GM18867 (cell line): ENCODE results near the gene HS6ST3.
"Not testable (repeated sequence)": the region's sequence is repeated elsewhere in the genome, so short reads cannot be mapped to it uniquely, and the experiment has no call there.

ENCODE experiments used
- ATAC-seq: cut with Tn5 transposase; IDR thresholded peaks from one replicate; pipeline ENCODE4 v1.9.1; 2021; ENCODE audit warnings: mild to moderate bottlenecking, moderate library complexity; ENCODE audit not compliant: unreplicated experiment

The HS6ST3 gene

GRCh38 chr13:96422002-96422401 is 332.1 kb downstream of the HS6ST3 start:
- no peak for ATAC-seq

- ATAC-seq = no peak
These were observed 336.3 kb downstream of the HS6ST3 start for GRCh38 chr13:96426167-96426566.

DNA sequence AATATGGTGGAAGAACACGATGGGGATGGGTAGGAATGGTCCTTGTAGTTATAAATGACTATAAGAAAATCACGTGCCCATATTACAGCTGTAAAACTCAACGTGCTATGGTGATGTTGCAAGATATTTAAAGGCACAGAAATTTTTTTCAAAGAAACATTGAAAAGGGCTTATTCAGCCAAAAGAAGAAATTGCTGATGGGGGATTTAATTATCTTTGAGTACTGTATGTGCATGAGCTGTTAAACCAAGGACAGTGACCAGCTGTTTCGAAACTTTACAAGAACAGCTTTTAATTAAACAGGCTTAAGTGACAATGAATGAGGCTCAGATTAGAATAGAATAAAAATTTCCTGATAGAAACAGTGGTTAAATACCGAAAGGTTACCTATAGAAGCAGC is 339.0 kb downstream of the HS6ST3 start:
- ATAC-seq = no peak

- ATAC-seq = no peak
These were observed 341.2 kb downstream of the HS6ST3 start for GRCh38 chr13:96431044-96431581.

- no peak for ATAC-seq
These were observed 354.8 kb downstream of the HS6ST3 start for GRCh38 chr13:96444676-96445075.

- ATAC-seq = no peak
These were observed 360.0 kb downstream of the HS6ST3 start for GRCh38 chr13:96449920-96450319.

DNA sequence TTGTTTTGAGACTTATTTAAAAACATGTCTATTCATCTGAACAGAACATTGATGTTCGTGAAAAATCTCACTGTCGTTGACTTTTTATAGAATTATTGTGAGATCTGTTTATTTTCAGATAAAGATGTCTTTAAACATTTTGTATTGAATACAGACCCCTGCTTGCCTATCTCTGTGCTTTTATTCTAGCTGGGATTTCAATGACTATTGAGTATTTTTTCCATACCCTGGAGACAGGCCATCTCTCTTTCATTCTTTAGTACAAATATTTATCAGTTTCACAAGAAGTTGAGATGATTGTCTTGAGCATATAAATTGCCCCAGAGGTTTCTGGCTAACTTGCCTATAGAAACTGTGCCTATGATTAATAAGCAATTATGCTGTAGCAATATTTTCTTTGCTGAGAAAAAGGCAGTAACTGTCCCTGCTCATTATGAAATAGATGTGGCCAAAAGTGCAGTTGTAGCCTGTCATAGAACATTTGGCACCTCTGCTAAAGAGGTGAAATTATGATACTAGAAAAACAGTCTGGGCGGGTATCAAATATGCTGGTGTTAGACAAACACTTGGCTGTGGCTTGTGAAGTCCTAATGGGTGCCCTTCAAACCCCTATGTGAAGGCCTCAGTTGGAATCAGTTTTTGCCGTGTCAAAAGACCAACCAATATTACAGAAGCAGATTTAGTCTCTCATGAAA is 360.6 kb downstream of the HS6ST3 start:
- ATAC-seq = no peak

- ATAC-seq = no peak
These were observed 364.6 kb downstream of the HS6ST3 start for GRCh38 chr13:96454466-96454865.

- ATAC-seq = no peak
These were observed 370.7 kb downstream of the HS6ST3 start for GRCh38 chr13:96460609-96461008.

GRCh38 chr13:96473526-96474180 is 383.7 kb downstream of the HS6ST3 start:
- ATAC-seq = no peak

DNA sequence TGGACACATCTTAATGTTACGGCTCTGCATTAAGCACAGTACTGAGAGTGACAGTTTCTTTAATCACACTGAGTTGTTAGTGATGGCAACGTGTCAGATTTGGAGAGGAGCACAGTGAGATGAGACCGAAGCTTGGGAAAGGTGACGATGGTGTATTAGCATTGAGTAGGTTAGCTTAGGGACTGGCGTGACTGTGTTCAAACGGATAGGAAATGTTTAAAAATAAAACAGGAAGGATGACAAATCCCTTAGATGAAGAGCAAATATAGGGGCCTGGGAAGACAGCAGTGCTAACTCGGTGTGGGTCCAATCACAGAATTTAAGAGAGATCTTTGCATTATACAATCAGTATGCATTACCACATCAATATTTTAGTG is 384.3 kb downstream of the HS6ST3 start:
- no peak for ATAC-seq

DNA sequence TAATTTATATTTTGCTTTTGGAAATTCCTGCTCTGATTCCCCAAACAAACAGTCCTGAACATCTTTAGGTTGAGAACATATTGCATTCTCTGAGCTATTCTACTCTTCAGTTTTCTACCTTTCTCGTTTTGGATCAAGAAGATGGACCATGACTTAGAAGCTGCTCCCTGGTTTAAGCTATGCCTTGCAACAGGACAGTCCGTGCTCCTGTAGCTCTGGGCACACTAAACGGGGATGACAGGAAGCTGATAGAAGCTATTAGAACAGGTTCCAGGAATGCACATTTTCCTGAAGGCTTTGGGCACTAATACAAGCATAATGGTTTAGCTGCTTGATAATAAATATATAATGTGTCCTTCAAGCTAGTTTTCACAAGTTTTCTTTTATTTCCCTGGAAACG is 385.2 kb downstream of the HS6ST3 start:
- no peak for ATAC-seq

DNA sequence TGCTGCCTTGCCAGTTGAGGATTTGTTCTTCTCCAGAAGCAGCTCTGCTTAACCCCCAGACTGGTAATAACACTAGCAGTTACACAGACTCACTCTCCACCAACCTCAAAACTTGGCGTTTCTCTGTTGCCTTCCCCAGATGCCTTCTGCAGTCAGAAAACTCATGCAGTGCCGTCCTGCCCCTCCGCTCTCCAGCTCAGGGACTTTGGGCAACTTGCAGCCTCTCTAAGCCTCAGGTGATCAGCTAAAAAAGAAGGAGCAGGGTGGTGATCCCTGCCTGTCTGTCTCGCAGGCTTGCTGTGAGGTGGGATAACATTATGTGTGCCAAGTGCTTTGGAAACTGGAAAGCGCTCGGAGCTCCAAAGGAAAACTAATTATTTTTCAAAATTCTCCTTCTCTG is 391.6 kb downstream of the HS6ST3 start:
- ATAC-seq = no peak

- no peak for ATAC-seq
These were observed 400.6 kb downstream of the HS6ST3 start for GRCh38 chr13:96490496-96490989.

- ATAC-seq = no peak
These were observed 401.2 kb downstream of the HS6ST3 start for GRCh38 chr13:96491103-96491502.

DNA sequence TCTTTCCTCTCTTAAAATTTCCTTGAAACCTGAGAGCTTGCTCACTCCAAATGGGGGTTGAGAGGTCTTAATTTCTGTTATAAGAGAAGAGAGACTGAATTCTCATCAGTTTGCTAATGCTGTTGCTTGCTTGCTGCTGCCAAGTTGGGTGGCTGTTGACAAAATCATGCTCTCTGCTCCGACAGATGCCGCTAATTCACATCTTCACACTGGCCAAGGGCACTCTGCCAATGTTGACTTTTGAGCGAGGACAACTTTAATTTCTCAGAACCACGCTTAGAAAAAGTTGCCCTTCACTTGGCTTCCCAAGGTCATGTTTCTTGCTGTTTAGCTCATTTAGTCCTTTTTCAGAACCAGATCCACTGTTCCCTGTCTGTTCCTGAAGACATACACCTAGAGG is 402.9 kb downstream of the HS6ST3 start:
- no peak for ATAC-seq

- no peak for ATAC-seq
These were observed 409.7 kb downstream of the HS6ST3 start for GRCh38 chr13:96499656-96500055.

GRCh38 chr13:96500953-96501352 is 411.0 kb downstream of the HS6ST3 start:
- peak; percentile 68 for ATAC-seq

- ATAC-seq = no peak
These were observed 413.6 kb downstream of the HS6ST3 start for GRCh38 chr13:96503481-96503880.

GRCh38 chr13:96511587-96511986 is 421.7 kb downstream of the HS6ST3 start:
- no peak for ATAC-seq

- ATAC-seq = no peak
These were observed 429.5 kb downstream of the HS6ST3 start for GRCh38 chr13:96519380-96519779.

- not testable (repeated sequence) for ATAC-seq
These were observed 434.6 kb downstream of the HS6ST3 start for GRCh38 chr13:96524398-96525020.
